Cerebellar cortex (tissue), 1 donor: ENCODE measurements around the gene BATF3.

ENCODE experiments used
- DNase-seq: peaks from one replicate; pipeline ENCODE4 v3.0.0-alpha.2; 2015; ENCODE audit warnings: low spot score

The BATF3 gene

DNA sequence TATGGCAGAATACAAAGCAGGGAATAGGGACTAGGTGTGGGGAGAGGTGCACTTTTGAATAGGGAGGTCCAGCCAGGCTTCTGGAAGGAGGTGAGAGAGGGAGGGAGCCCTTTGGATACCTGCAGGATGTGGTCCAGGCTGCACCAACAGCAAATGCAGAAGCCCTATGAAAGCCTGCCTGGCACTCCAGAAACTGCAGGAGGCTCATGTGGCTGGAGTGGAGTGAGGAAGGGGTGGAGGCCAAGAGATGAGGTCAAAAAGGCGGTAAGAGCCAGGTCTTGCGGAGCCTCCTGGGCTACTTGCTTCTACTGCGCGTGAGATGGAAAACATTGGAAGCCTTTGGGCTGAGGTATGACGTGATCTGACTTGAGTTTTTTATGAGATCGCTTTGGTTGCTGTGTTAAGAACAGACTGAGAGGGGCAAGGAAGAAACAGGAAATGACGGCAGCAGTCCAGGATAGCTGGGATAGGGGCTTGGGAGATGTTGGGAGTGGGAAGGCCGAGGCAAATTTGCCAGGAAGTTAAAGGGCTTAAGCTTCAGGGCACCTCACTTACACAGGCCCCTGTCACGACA is 4.4 kb upstream of the BATF3 start:
- no peak for DNase-seq

DNA sequence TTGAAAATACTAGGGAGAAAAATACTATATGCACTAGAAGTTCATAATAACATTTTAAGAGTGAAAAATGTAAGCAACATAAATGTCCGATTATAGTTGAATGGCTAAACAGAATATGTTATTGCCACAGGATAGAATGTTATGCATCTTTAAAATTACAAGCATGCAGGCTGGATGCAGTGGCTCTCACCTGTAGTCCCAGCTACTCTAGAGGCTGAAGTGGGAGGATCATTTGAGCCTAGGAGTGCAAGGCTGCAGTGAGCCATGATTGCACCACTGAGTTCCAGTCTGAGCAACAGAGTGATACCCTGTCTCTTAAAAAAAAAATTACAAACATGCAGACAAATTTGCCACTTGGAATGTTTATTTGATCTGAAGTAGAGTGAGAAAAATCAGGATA is 3.0 kb upstream of the BATF3 start:
- no peak for DNase-seq

DNA sequence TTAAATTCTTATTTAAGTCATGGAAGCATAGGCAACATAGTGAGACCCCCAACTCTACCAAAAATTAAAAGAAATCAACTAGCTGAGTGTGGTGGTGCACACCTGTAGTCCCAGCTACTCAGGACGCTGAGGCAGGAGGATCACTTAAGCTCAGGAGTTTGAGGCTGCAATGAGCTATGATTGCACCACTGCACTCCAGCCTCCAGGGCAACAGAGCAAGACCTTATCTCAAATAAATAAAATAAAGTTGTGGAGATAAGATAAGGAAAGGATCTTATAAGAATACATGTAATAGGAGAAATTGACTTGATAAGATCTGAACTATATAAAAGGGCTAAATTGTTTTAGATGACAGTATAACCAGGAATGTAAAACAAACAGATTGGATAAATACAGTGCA is 2.3 kb upstream of the BATF3 start:
- DNase-seq, result no peak

DNA sequence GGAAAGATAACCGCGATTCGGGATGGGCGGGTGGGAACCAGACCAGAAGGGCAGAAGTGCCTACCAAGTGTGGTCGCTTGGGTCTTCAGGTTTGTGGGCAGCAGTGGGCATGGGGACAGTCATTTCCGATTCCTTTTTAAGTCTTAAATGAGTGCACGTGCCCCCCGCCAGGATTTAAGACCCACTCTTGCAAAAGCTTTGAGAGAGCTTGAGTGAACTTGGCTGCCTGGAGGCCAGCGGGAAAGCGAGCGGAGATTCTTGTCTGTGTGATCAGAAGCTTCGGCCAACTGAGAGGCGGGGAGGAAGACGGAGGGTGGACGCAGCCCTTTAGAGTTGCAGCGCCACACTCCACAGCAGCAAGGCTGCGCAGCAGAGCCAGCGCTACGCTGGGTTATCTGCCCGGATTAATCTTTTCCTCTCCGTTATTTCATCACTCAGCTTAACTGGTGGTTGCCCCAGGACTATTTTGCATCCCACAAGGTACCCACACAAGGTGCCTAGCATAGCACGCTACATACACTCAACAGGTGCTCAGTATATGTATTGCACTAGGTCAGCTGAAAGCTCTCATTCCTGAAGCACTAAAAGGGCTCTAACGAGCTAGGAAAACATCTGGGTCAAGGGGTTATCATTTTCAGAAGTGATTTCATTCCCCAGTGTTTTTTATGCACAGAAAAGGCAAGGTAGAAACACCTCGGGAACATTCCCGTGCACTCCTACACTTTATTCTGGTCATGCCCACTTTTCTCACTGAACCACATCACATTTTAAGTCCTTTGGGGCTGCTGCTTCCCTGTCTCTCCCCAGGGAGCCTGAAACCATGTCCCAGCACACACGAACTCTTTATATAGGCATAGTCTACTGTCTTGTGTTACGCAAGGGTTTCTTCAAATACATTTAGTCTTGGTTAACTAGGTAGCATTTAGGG is 1.5 kb upstream of the BATF3 start:
- peak; percentile 38 for DNase-seq

DNA sequence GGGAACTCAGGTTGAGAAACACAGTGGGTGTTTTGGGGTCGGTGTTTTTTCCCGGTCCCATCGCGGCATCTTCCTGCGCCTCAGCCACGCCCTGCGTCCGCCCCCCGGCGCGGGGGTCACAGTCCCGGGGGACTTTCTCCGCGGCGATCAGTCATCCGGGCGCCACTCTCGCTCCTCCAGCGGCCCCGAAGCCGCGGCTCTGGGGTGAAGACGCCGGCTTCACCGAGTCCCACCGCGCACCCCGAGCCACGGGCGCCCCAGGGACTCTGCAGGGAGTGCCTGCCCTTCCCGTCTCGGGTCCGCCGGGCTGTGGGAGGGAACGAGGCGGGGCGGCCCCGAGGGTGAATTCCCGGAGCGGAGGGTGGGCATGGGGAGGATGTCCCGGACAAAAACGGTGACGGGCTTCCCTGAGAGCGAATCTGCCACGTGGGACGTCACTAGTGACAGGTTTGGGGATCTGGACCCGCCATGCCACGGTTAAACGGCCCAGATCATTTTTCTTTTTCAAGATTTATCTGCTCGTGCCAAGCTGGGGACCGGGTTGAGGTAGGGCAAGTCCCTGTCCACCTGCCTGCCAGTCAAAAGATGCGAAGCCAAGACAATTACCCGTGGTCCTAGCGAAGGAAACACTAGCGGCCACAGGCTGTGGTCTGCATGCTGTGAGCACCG is 717 bp upstream of the BATF3 start:
- DNase-seq, result peak; percentile 11

DNA sequence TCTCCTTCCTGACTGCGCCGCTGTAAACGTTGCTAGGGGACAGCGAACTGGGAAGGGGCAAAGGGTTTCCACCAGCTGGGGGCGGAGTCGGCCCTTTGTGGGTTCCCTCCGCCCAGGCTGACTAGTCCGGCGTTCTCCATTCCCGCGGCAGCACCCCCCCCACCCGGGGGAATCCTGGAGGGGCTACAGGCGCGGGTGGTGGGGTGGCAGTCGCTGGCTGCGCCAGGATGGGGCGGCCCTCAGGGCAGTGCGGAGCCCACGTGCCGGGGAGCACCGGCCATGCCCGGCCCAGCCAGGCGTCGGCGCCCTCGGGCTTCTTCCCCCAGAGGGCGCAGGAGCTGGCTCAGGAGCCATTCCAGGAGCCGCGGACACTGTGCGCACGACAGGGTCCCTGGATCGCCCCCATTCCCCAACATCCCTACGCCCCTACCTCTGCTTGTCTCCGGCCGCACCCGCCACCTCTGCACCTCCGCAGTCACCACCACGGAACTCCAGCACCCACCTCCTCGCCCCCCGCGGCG is 476 bp downstream of the BATF3 start:
- DNase-seq, result peak; percentile 31

DNA sequence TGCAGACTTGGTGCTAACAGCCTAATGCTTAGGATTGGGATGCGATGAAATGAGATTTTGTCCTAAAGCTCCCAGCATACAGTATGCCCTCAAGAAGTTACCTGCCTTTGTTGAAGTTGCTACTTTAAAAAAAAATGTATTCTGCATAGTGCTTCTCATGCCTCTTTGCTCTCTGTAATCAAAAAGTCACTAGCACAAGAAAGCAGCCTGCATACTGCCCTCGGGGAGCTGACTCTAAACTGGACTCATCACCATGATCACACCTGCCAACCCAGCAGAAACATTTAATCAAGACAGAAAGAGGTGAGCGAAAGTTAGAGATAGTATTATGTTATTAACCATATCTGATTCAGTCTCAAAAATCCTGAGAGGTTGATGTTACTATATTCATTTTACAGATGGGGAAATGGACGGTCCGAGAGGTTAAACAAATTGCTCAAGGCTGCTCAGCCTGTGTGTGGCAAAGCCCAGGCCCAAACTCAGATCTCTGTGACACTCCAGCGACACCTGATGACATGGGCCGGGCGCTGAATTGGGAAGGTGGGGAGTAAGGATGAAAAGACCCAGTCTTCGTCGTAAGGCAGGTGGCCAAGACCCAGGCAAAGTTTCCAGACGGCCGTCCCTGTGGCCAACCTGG is 1.1 kb downstream of the BATF3 start:
- DNase-seq, result no peak

DNA sequence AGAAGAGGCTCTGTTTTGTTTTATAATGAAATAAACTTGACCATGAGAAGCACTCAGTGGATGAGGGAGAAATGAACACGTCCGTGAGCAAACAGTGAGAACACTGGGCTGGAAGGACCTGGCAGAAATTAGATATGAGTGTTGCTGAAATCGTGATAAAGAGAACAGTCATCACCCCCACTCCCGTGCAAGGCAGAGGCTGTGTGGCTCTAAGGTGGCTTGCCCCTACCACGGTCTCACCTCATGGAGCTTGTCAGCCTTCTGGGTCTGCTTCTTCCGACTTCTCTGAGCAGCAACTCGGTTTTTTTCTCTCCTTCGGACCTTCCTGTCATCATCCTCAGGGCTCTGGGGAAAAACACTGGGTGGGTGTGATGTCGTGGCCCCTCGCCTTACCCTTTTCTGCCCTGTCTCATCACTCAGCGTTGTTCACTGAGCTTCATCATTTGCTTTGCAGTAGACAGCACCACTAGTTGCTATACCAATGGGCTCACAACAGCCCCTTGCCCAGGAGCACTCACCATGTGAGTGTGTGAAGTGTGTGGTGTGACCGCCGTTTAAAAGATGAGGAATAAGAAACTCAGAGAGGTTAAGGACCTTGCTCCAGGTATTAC is 2.8 kb downstream of the BATF3 start:
- no peak for DNase-seq

DNA sequence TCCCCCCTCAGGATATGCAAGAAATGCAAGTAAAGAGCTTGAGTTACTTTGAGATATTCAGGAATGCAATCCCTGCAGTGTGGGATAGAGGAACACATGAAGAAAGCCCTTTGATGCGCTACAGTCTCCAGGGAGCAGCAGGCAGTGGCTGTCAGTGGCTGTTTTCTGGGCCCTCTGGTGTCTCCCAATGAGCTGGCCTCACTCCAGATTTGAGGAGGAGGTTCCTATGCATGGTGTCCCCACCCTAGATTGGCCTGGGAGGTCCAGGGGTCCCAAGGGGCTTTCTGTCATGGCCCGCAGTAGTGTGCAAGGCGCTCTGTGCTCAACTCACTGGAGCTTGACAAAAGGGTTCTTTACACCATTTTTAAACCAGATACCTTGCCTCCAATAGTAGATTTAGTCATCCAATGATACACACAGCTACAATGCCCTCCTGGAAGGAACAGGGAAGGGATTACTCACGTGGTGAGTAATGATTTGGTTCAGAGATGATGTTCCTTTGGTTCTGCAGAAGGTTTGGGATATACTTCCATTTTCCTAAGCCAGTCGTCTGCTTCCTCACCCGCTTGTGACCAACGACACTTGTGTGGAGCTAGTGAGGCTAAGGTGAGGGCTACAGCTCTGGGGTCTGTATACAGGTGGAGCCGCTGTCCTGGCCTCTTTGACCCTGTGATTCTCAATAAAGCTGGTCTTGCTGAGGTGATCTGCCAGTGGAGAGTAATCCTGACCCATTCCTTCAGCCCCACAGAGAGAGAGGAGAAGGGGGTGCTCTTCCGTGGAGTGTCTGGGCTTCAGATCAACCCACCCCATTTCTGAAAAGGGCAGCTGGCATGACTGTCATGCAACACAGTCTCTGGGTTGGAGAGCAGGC is 6.6 kb downstream of the BATF3 start:
- DNase-seq, result no peak

DNA sequence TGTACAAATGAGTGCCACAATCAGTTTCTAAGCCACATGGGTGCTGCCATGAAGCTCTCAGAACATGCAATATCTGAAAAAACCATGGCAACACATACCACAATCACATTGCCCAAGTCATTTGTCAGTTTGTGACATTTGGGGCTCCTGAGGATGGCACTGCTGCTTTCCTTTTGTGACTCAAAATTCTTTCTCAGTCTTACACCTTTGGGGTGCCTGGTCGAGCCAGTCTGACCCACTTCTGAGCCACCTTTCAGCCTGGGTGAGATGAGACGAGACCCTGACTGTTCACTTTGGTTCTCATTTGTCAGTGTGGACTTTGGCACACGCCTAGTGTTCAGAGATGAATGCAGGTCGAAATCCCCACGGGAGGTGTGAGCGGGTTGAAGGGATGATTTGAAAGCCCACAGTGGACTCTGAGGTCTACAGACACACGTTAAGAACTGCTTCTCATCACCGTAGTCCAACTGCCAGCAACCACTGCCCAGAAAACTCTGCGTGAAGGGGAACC is 8.0 kb downstream of the BATF3 start:
- no peak for DNase-seq

DNA sequence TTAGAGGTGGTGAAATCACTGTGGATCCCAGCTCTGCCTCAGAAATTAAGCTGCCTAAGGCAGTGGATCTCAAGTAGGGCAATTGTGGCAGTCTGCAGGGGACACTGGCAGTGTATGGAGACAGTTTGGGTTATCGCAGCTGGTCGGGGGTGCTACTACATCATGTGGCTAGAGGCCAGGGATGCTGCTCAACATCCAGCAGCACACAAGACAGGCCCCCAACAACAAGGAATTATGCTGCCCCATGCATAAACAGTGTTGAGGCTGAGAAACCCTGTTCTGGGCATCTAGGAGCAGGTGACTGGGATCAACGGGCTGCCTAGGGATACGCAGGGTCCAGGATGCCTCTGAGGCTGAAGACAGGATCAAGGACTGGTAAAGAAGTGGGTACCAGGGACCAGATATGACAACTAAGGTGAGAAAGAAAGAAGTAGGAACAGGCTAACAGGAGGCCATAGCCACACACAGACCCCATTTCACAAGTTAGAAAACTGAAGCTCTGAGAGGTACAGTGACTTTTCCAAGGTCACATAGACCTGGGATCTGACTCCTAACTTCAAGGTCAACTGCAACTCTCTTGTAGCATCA is 8.7 kb downstream of the BATF3 start:
- no peak for DNase-seq

DNA sequence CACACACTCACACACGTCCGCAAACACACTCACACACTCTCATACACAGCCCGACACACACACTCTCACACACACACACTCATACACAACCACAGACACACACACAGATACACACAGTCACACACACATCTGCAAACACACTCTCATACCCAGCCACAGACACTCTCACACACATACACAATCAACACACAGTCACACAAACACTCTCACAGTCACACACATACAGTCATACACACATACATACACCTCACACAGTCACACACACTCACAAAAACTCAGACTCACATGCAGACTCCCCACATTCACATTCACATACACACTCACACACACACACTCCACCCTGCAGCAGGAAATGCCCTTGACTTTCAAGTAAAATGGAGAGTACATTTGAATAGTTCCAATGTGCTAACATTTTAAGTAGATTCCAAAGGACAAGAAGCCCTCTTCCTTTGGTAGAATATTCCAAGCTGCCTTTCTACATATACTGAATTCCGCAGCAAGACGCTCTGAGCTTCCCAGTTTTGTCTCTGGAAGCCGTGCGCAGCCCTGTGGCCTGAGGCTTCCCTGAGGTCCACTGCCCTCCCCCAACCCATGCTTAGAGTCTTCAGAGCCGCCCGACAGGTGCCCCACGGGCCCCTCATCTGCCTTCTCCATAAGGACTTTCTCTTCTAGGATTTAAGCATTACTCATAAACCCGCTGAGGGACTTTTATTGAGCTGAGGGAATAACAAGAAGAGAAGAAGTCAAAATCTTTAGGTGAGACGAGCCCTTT is 9.7 kb downstream of the BATF3 start:
- DNase-seq, result no peak

DNA sequence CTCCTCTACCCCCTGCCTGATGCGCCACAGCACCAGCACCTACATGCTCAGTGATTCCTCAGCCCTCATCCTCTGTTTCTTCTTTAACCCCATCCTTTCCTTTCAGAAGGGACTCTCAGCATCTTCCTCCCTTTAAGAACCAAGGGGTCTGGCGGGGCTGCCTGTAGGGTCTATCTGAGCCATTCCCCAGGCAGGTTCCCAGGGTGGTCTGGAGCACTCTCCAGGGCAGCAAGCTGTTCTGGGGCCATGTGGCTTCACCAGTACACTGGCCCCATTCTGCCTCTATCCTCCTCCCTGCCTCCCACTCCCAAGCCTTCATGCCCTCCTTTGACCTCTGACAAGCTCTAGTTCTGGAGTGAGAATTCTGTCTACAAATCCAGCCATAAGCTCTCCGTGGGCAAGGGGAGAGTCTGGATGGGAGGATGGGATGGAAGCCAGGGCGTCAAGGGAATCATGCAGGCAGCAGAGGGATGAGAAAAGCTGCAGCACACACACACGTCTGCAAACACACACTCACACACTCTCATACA is 10.4 kb downstream of the BATF3 start:
- no peak for DNase-seq

DNA sequence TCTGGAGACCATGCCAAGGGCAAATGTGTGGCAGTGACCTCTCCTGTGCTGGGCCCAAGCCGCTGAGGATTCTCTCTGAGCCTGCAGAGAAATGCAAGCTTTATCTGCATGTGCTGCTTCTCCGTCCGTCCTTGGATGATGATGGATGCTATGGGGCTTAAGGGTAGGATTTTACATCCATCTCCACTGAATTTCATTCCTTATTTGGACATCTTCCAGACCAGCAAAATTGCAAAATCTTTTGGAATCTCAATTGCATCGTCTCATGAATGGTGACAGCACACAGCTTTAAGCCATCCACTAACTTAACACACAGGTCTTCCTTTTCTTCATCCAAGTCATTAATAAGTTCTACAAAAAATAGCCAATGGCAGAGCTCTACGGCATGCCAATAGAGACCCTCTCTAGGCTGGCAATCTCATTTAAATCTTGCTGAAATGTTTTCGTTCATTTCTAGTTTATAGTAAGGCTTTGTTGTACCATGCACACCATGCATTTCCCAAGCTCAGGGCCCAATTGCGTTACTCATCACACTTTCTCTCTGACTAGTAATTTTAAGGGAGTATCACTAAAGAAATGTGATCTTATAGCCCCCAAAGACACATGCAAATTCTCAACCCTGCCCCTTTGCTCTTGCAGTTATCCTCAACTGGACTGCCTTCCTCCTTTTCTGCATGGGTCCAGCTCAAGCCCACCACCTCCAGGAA is 11.1 kb downstream of the BATF3 start:
- DNase-seq, result no peak

DNA sequence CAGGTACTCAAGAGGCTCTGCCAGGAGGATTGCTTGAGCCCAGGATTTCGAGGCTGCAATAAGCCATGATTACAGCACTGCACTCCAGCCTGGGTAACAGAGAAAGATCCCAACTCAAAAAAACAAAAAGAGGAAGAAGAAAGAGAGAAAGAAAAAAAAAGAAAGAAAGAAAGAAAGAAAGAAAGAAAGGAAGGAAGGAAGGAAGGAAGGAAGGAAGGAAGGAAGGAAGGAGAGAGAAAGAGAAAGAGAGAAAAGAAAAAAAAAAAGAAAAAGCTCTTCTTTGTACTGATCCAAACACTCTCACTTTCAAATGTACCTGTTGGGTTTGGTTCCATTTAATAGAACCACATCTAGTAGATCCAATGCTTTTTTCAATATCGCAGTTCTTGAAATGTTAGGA is 11.8 kb downstream of the BATF3 start:
- DNase-seq, result no peak

DNA sequence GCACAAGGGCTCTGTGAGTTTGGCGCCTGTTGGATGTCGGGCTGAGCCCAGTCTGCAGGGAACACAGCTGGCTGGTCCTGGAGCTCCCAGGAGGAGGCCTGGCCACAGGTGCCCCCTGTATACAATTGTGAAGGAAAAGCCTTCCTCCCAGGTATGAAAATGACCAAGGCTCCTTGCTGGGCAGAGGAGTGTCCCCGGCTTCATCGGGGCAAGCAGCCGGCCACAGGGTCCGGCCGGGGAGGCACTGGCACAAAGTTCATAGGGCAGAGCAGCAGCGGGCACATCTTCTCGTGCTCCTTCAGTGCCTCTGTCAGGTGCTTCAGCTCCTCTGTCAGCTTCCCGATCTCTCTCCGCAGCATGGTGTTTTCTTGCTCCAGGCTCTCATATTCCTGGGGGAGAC is 13.0 kb downstream of the BATF3 start:
- DNase-seq, result no peak

DNA sequence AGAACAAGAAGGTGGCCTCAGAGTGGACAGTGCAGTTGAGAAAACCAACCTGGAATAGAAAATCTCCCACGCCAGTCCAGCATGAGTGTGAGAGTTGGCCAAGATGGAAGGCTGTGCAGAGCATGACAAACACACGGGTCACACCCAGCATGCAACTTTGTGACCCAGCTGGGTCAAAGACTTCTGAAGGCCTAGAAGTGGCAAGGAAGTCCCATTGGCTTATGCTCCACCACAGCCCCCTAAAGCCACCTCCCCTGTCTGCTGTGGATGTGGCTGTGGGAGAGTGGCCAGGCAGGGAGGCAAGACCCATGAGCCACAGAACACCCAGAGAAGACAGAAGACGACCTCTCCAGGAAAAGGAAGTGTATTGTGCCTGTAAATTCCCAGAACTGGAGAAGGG is 13.6 kb downstream of the BATF3 start:
- no peak for DNase-seq

DNA sequence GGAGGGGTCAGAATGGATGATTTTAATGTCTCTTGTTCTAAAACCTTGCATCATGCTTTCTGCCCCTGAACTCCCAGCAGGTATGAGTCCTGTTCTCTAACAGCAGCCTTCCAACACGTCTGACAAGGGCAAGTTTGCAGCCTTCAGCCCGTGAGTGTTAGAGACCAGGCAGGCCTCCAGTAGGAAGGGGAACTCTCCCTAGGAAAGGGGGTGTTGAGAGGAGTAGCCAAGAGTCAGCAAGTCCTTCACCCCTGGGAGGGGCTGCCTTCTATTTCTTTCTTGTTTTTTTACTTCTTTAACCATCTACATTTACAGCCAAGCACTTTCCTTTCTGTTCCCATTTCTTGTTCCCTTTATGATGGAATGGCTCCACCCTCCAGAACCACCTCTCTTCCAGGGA is 14.2 kb downstream of the BATF3 start:
- no peak for DNase-seq
